IPS-18c (cell line): ENCODE data around the gene GPATCH2.
"Not testable (repeated sequence)": the region's sequence is repeated elsewhere in the genome, so short reads cannot be mapped to it uniquely, and the experiment has no call there.

Source experiments
- H3K4me3 ChIP-seq: 2 replicates; pipeline ENCODE4 v1.7.0; 2013; ENCODE audit warnings: low read depth, mild to moderate bottlenecking, low read length, moderate library complexity; ENCODE audit not compliant: insufficient read depth
- H3K9me3 ChIP-seq: one replicate; pipeline ENCODE4 v1.6.1; 2013; ENCODE audit warnings: mild to moderate bottlenecking, low read length, moderate library complexity; ENCODE audit not compliant: control insufficient read depth, insufficient read depth

The GPATCH2 gene

GRCh38 chr1:217431395-217431794, 199.5 kb downstream of the GPATCH2 start:
- no peaks in the 10 kb centered on the region for H3K9me3 ChIP-seq
- H3K4me3 ChIP-seq: no peak overlapping the region

DNA sequence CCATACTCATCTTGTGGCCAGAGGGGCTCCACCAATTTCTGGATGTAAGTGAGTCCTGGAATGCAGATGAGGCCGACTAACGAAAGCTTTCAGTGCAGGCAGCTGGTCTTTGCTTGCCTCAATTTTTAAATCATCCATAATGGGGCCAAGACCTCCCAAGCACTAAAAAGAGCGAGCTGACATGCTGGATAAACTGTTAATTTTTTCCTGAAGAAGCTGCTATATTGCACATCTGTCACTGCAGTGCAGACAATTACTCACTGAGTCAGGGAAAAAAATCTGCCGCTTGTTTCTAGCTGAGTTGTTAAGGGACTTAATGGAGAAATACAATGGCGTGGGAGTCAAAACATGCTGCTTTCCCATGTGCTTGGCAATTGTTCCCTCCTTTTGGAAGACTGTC, 205.5 kb downstream of the GPATCH2 start:
- Histone ChIP-seq H3K9me3 (no peaks in the 10 kb centered on the region), H3K4me3 (no peak overlapping the region)

- no peaks in the 10 kb centered on the region for H3K9me3 ChIP-seq
- H3K4me3 ChIP-seq: no peak overlapping the region
These were observed 211.7 kb downstream of the GPATCH2 start for GRCh38 chr1:217419194-217419551.

- Histone ChIP-seq H3K9me3 (no peaks in the 10 kb centered on the region), H3K4me3 (no peak overlapping the region)
These were observed 212.4 kb downstream of the GPATCH2 start for GRCh38 chr1:217418269-217419193.

- no peak overlapping the region for H3K4me3 ChIP-seq
- no peaks in the 10 kb centered on the region for H3K9me3 ChIP-seq
These were observed 213.5 kb downstream of the GPATCH2 start for GRCh38 chr1:217417363-217417762.

GRCh38 chr1:217407534-217408001, 223.3 kb downstream of the GPATCH2 start:
- Histone ChIP-seq H3K9me3 (peaks cover 3% of the 10 kb centered on the region), H3K4me3 (no peak overlapping the region)

GRCh38 chr1:217403026-217403720, 227.7 kb downstream of the GPATCH2 start:
- Histone ChIP-seq H3K4me3 (no peak overlapping the region), H3K9me3 (peaks cover 3% of the 10 kb centered on the region)

DNA sequence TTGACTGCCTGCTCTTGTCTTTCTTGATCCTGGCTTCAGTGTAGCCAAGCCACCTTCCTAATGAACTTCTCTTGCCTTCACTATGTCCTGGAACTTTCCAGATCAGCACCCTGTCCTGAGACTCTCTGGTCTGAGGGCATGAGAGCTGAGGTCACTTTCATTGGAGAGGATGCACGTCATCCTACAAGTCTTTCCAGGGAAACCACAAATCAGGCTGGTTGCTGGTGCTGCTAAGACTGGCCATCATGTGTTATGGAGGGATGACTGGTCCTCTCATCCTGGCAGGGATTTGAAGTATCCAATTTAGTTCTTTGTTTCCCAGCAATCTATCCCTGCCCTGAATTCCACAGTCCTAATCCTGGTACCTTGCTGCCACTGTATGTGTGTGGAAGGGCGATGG, 228.6 kb downstream of the GPATCH2 start:
- peaks cover 3% of the 10 kb centered on the region for H3K9me3 ChIP-seq
- H3K4me3 ChIP-seq: no peak overlapping the region

- H3K9me3 ChIP-seq: no peaks in the 10 kb centered on the region
These were observed 237.0 kb downstream of the GPATCH2 start for GRCh38 chr1:217393896-217394295.

GRCh38 chr1:217392441-217392840, 238.4 kb downstream of the GPATCH2 start:
- Histone ChIP-seq H3K4me3 (no peak overlapping the region), H3K9me3 (no peaks in the 10 kb centered on the region)

More at GRCh38 chr1:217393896-217394295, 237.0 kb downstream of the GPATCH2 start:
- no peak overlapping the region for H3K4me3 ChIP-seq

- no peak overlapping the region for H3K4me3 ChIP-seq
These were observed 241.0 kb downstream of the GPATCH2 start for GRCh38 chr1:217389895-217390294.

GRCh38 chr1:217388522-217389065, 242.3 kb downstream of the GPATCH2 start:
- Histone ChIP-seq H3K4me3 (no peak overlapping the region), H3K9me3 (no peaks in the 10 kb centered on the region)

More at GRCh38 chr1:217389895-217390294, 241.0 kb downstream of the GPATCH2 start:
- no peaks in the 10 kb centered on the region for H3K9me3 ChIP-seq

DNA sequence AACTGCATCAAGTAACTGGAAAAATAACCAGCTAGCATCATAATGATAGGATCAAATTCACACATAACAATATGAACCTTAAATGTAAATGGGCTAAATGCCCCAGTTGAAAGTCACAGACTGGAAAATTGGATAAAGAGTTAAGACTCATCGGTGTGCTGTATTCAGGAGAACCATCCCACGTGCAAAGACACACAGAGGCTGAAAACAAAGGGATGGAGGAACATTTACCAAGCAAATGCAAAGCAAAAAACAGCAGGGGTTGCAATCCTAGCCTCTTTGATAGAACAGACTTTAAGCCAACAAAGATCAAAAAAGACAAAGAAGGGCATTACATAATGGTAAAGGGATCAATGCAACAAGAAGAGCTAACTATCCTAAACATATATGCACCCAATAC, 249.1 kb downstream of the GPATCH2 start:
- not testable (repeated sequence) for H3K4me3 ChIP-seq, H3K9me3 ChIP-seq

- H3K9me3 ChIP-seq, H3K4me3 ChIP-seq: not testable (repeated sequence)
These were observed 251.1 kb downstream of the GPATCH2 start for GRCh38 chr1:217379804-217380203.

DNA sequence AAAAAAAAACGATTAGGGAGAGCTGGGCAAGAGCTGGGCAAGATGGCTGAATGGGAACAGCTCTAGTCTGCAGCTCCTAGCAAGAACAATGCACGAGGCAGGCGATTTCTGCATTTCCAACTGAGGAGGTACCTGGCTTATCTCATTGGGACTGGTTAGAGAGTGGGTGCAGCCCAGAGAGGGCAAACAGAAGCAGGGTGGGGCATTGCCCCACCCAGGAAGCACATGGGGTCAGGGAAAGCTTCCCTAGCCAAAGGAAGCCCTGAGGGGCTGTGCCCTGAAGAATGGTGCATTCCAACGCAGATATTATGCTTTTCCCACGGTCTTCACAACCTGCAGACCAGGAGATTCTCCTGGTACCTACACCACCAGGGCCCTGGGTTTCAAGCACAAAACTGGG, 251.6 kb downstream of the GPATCH2 start:
- Histone ChIP-seq H3K4me3 (no peak overlapping the region), H3K9me3 (peaks cover 5% of the 10 kb centered on the region)
